Measurements from ENCODE around the gene TIMM17B.

TIMM17B gene

DNA sequence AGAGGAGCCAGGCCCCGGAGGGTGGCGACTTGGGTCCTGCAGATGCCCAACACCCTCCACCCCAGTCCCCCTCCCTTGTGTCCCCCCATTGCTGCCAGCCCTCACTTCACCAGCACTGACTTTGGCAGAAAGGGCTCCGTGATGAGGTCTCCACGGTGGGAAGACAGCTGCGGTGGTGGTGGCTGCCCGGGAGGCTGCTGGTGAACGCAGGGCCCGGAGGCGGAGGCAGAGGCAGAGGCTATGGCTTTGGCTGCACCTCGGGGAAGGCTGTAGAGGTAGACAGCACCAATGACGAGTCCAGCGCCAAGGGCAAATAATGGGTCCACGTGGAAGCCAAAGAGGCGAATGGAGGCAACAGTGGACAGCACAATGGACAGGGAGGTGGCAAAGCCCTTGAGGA is 7.1 kb upstream of the TIMM17B start:
- no peak overlapping the region for H2BK120ac ChIP-seq (ENCODE audit: low read depth, low read length)
- no peak overlapping the region for H3K9ac ChIP-seq (ENCODE audit: low read length)
- H2AK5ac ChIP-seq (ENCODE audit: low read length, severe bottlenecking), result no peak overlapping the region
- 97% methylated on average over 14 of the region's 14 CpGs for WGBS
- H2AFZ ChIP-seq (ENCODE audit: low read depth, low read length), result no peak overlapping the region
- H3K36me3 ChIP-seq (ENCODE audit: control insufficient read depth in 1 of 2, insufficient read depth in 2 of 2, low read depth in 1 of 2, low read length in 2 of 2), result peaks cover 60 to 61% of the 10 kb centered on the region in 2 experiments
- peaks cover 4% of the 10 kb centered on the region for H3K4me1 ChIP-seq (ENCODE audit: control insufficient read depth, insufficient read depth, low read depth, low read length)
- no peak overlapping the region for H3K4me3 ChIP-seq (ENCODE audit: insufficient read depth in 1 of 2, low read depth in 1 of 2, low read length in 2 of 2)
- peaks cover 8% of the 10 kb centered on the region for H3K79me1 ChIP-seq (replicated peaks; ENCODE audit: low read length, poor library complexity, severe bottlenecking)
- DNase-seq, result no peak
- H2BK12ac ChIP-seq (ENCODE audit: low read length in 2 of 2), result no peak overlapping the region
- no peak overlapping the region for H2BK5ac ChIP-seq (ENCODE audit: low read depth, low read length, poor library complexity, severe bottlenecking)
- no peak overlapping the region for H3K23ac ChIP-seq (ENCODE audit: low read length in 2 of 2)
- H4K91ac ChIP-seq (ENCODE audit: low read length), result no peak overlapping the region
- H3K9me3 ChIP-seq (ENCODE audit: control insufficient read depth, low read length), result no peaks in the 10 kb centered on the region
- H3K18ac ChIP-seq (ENCODE audit: low read depth in 1 of 2, low read length in 2 of 2), result no peak overlapping the region
- H3K4me2 ChIP-seq (ENCODE audit: low read length, poor library complexity, severe bottlenecking), result no peak overlapping the region
- H4K8ac ChIP-seq (ENCODE audit: low read length), result no peak overlapping the region
- H3K4ac ChIP-seq (ENCODE audit: low read depth in 1 of 2, low read length in 2 of 2), result no peak overlapping the region
- H2BK15ac ChIP-seq (ENCODE audit: low read depth, poor library complexity, severe bottlenecking), result no peak overlapping the region
- no peak overlapping the region for H3K27ac ChIP-seq (ENCODE audit: low read length, poor library complexity, severe bottlenecking)
- H3K14ac ChIP-seq (ENCODE audit: low read length in 2 of 2), result no peak overlapping the region
- no peaks in the 10 kb centered on the region for H3K27me3 ChIP-seq (ENCODE audit: control insufficient read depth in 1 of 2, insufficient read depth in 1 of 2, low read length in 2 of 2)

DNA sequence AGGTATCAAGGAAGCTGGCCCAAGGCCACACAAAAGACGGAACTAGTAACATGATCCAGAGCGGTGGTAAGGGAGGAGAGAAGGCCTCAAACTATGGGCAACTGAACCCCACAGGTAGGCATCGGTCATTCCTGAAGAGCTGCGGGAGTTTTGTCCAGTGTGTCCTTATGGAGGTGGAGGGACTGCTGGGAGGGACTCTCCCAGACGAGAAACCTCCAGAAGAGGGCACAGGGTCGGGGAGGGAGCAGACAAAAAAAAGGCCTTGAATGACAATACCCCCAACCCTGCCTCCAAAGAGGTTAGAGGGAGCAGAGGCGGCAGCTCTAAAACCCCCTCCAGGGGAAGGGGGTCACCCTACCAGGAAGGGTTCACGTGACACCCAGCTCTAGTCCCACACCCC is 6.6 kb upstream of the TIMM17B start:
- Histone ChIP-seq H3K36me3 (ENCODE audit: control insufficient read depth in 1 of 2, insufficient read depth in 2 of 2, low read depth in 1 of 2, low read length in 2 of 2) (peaks cover 58 to 60% of the 10 kb centered on the region in 2 experiments), H3K4me1 (ENCODE audit: control insufficient read depth, insufficient read depth, low read depth, low read length) (peaks cover 4% of the 10 kb centered on the region), H3K4me3 (ENCODE audit: insufficient read depth in 1 of 2, low read depth in 1 of 2, low read length in 2 of 2) (no peak overlapping the region), H3K18ac (ENCODE audit: low read depth in 1 of 2, low read length in 2 of 2) (no peak overlapping the region), H4K91ac (ENCODE audit: low read length) (no peak overlapping the region), H3K79me1 (replicated peaks; ENCODE audit: low read length, poor library complexity, severe bottlenecking) (peaks cover 7% of the 10 kb centered on the region), H3K23ac (ENCODE audit: low read length in 2 of 2) (no peak overlapping the region), H4K8ac (ENCODE audit: low read length) (no peak overlapping the region), H2BK12ac (ENCODE audit: low read length in 2 of 2) (no peak overlapping the region), H3K9ac (ENCODE audit: low read length) (no peak overlapping the region), H3K4ac (ENCODE audit: low read depth in 1 of 2, low read length in 2 of 2) (no peak overlapping the region), H3K14ac (ENCODE audit: low read length in 2 of 2) (no peak overlapping the region), H2BK120ac (ENCODE audit: low read depth, low read length) (no peak overlapping the region), H3K27me3 (ENCODE audit: control insufficient read depth in 1 of 2, insufficient read depth in 1 of 2, low read length in 2 of 2) (no peaks in the 10 kb centered on the region), H3K27ac (ENCODE audit: low read length, poor library complexity, severe bottlenecking) (no peak overlapping the region), H2AFZ (ENCODE audit: low read depth, low read length) (no peak overlapping the region), H2AK5ac (ENCODE audit: low read length, severe bottlenecking) (no peak overlapping the region), H2BK5ac (ENCODE audit: low read depth, low read length, poor library complexity, severe bottlenecking) (no peak overlapping the region), H3K4me2 (ENCODE audit: low read length, poor library complexity, severe bottlenecking) (no peak overlapping the region), H2BK15ac (ENCODE audit: low read depth, poor library complexity, severe bottlenecking) (no peak overlapping the region), H3K9me3 (ENCODE audit: control insufficient read depth, low read length) (no peaks in the 10 kb centered on the region)
- 94% methylated on average over 6 of the region's 8 CpGs for WGBS
- no peak for DNase-seq

- H3K9ac ChIP-seq (ENCODE audit: low read length), result no peak overlapping the region
- 100% methylated on average over 2 of the region's 6 CpGs for WGBS
- no peak overlapping the region for H3K4me3 ChIP-seq (ENCODE audit: insufficient read depth in 1 of 2, low read depth in 1 of 2, low read length in 2 of 2)
- peaks cover 52 to 58% of the 10 kb centered on the region in 2 experiments for H3K36me3 ChIP-seq (ENCODE audit: control insufficient read depth in 1 of 2, insufficient read depth in 2 of 2, low read depth in 1 of 2, low read length in 2 of 2)
- H3K23ac ChIP-seq (ENCODE audit: low read length in 2 of 2), result no peak overlapping the region
- H3K79me1 ChIP-seq (replicated peaks; ENCODE audit: low read length, poor library complexity, severe bottlenecking), result peaks cover 7% of the 10 kb centered on the region
- no peaks in the 10 kb centered on the region for H3K9me3 ChIP-seq (ENCODE audit: control insufficient read depth, low read length)
- no peak overlapping the region for H2AFZ ChIP-seq (ENCODE audit: low read depth, low read length)
- H4K91ac ChIP-seq (ENCODE audit: low read length), result no peak overlapping the region
- no peak overlapping the region for H3K4ac ChIP-seq (ENCODE audit: low read depth in 1 of 2, low read length in 2 of 2)
- no peak overlapping the region for H3K18ac ChIP-seq (ENCODE audit: low read depth in 1 of 2, low read length in 2 of 2)
- no peak overlapping the region for H2BK120ac ChIP-seq (ENCODE audit: low read depth, low read length)
- H3K27me3 ChIP-seq (ENCODE audit: control insufficient read depth in 1 of 2, insufficient read depth in 1 of 2, low read length in 2 of 2), result no peaks in the 10 kb centered on the region
- no peak for DNase-seq
- H3K4me1 ChIP-seq (ENCODE audit: control insufficient read depth, insufficient read depth, low read depth, low read length), result peaks cover 8% of the 10 kb centered on the region
- H2BK12ac ChIP-seq (ENCODE audit: low read length in 2 of 2), result no peak overlapping the region
- H2BK15ac ChIP-seq (ENCODE audit: low read depth, poor library complexity, severe bottlenecking), result no peak overlapping the region
- no peak overlapping the region for H2BK5ac ChIP-seq (ENCODE audit: low read depth, low read length, poor library complexity, severe bottlenecking)
- H3K14ac ChIP-seq (ENCODE audit: low read length in 2 of 2), result no peak overlapping the region
- no peak overlapping the region for H4K8ac ChIP-seq (ENCODE audit: low read length)
- no peak overlapping the region for H3K27ac ChIP-seq (ENCODE audit: low read length, poor library complexity, severe bottlenecking)
- H2AK5ac ChIP-seq (ENCODE audit: low read length, severe bottlenecking), result no peak overlapping the region
- H3K4me2 ChIP-seq (ENCODE audit: low read length, poor library complexity, severe bottlenecking), result no peak overlapping the region
Measured at GRCh38 chrX:48903290-48903689, 5.7 kb upstream of the TIMM17B start.

GRCh38 chrX:48902776-48903175 is 5.2 kb upstream of the TIMM17B start:
- H3K4ac ChIP-seq (ENCODE audit: low read depth in 1 of 2, low read length in 2 of 2), result no peak overlapping the region
- H3K4me3 ChIP-seq (ENCODE audit: insufficient read depth in 1 of 2, low read depth in 1 of 2, low read length in 2 of 2), result no peak overlapping the region
- H2BK12ac ChIP-seq (ENCODE audit: low read length in 2 of 2), result no peak overlapping the region
- no peak overlapping the region for H2BK120ac ChIP-seq (ENCODE audit: low read depth, low read length)
- no peak for DNase-seq
- H3K27ac ChIP-seq (ENCODE audit: low read length, poor library complexity, severe bottlenecking), result no peak overlapping the region
- no peak overlapping the region for H3K9ac ChIP-seq (ENCODE audit: low read length)
- H3K18ac ChIP-seq (ENCODE audit: low read depth in 1 of 2, low read length in 2 of 2), result no peak overlapping the region
- no peak overlapping the region for H4K91ac ChIP-seq (ENCODE audit: low read length)
- no peak overlapping the region for H3K4me2 ChIP-seq (ENCODE audit: low read length, poor library complexity, severe bottlenecking)
- no peak overlapping the region for H2AFZ ChIP-seq (ENCODE audit: low read depth, low read length)
- H3K14ac ChIP-seq (ENCODE audit: low read length in 2 of 2), result no peak overlapping the region
- 91% methylated on average over 14 of the region's 14 CpGs for WGBS
- H3K23ac ChIP-seq (ENCODE audit: low read length in 2 of 2), result no peak overlapping the region
- peaks cover 8% of the 10 kb centered on the region for H3K4me1 ChIP-seq (ENCODE audit: control insufficient read depth, insufficient read depth, low read depth, low read length)
- H2BK15ac ChIP-seq (ENCODE audit: low read depth, poor library complexity, severe bottlenecking), result no peak overlapping the region
- H3K27me3 ChIP-seq (ENCODE audit: control insufficient read depth in 1 of 2, insufficient read depth in 1 of 2, low read length in 2 of 2), result no peaks in the 10 kb centered on the region
- peaks cover 52 to 58% of the 10 kb centered on the region in 2 experiments for H3K36me3 ChIP-seq (ENCODE audit: control insufficient read depth in 1 of 2, insufficient read depth in 2 of 2, low read depth in 1 of 2, low read length in 2 of 2)
- H2AK5ac ChIP-seq (ENCODE audit: low read length, severe bottlenecking), result no peak overlapping the region
- H3K9me3 ChIP-seq (ENCODE audit: control insufficient read depth, low read length), result no peaks in the 10 kb centered on the region
- peaks cover 7% of the 10 kb centered on the region for H3K79me1 ChIP-seq (replicated peaks; ENCODE audit: low read length, poor library complexity, severe bottlenecking)
- no peak overlapping the region for H4K8ac ChIP-seq (ENCODE audit: low read length)
- H2BK5ac ChIP-seq (ENCODE audit: low read depth, low read length, poor library complexity, severe bottlenecking), result no peak overlapping the region
